NCI-H2107 treated with DMSO at 0.1 percent for 48 hours (cell line): ENCODE measurements around the gene MFAP4.

Experiments
- DNase-seq: peaks from one replicate; lab custom pipeline; 2025; ENCODE audit not compliant: unreplicated experiment; lab: John Stamatoyannopoulos, UW

Gene MFAP4

GRCh38 chr17:19336938-19337711 is 49.9 kb downstream of the MFAP4 start:
- DNase-seq: no peak

DNA sequence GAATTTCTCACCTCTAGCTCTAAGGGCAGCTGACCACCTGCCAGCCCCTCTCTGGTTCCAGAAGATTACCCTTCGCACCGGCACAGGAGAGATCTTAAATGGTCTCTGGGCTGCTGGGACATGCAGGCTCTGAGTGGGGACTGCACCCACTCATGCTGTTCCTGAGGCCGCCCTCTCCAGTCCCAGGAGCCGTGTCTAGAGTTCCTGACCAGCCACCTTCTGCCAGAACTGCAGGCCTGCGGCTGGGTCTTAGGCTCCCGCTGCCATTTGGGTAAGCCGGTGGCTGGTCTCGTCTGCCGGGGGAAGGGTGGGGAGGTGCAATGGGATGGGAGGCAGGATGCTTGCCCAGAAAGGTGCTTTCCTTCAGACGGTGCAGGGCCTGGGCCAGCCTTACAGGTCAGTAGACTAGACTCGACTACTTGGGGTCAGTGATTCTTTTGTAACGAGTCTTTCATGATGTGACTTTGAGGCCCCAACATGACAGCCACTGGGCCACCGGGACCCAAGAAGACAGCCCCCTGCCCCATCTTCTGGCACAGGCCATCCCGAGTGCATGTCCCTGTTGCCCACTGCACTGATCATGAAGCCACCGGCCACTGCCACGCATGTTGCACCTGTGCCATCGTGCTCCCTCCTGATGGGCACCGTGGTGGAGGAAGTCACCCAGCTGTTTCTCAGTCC is 50.9 kb downstream of the MFAP4 start:
- DNase-seq: no peak

GRCh38 chr17:19334331-19334730 is 52.7 kb downstream of the MFAP4 start:
- no peak for DNase-seq

GRCh38 chr17:19333736-19334290 is 53.2 kb downstream of the MFAP4 start:
- DNase-seq: no peak
